Measurements from ENCODE around the gene PTPRU.

Gene PTPRU

GRCh38 chr1:29258976-29259801 lies 22.9 kb downstream of the PTPRU start:
- peak overlapping the region; percentile 62 for H3K4me2 ChIP-seq (ENCODE audit: low read depth, low read length)

GRCh38 chr1:29259802-29260441 lies 23.6 kb downstream of the PTPRU start:
- H3K27ac ChIP-seq (ENCODE audit: low read length) = no peak overlapping the region
- no peaks in the 10 kb centered on the region for H3K9me3 ChIP-seq (replicated peaks; ENCODE audit: insufficient read depth, low read length)
- H3F3A ChIP-seq (ENCODE audit: insufficient read depth, low read length) = no peaks in the 10 kb centered on the region
- TF ChIP-seq CTCF (IDR thresholded peaks at IDR 0.05; ENCODE audit: low read length) = no peak
- no peak for TF ChIP-seq EZH2 (optimal IDR thresholded peaks at IDR 0.05; ENCODE audit: low read depth, low read length)
- no peak for TF ChIP-seq EZH2phosphoT487 (IDR thresholded peaks at IDR 0.05; ENCODE audit: low read length)
- no peaks in the 10 kb centered on the region for H4K20me1 ChIP-seq (ENCODE audit: insufficient read depth, low read length)
- no peaks in the 10 kb centered on the region for H3K36me3 ChIP-seq (replicated peaks; ENCODE audit: insufficient read depth, low read length)
- H2AFZ ChIP-seq (ENCODE audit: low read length) = no peak overlapping the region
- peaks cover 88% of the 10 kb centered on the region for H3K27me3 ChIP-seq (replicated peaks; ENCODE audit: insufficient read depth, low read length)
- no peak for DNase-seq
- peak overlapping the region; percentile 62 for H3K4me2 ChIP-seq (ENCODE audit: low read depth, low read length)
- peak overlapping the region; percentile 29; the same call in 1 of the 2 replicates for H3K4me3 ChIP-seq (ENCODE audit: low read length)
- no peak overlapping the region for H3K9ac ChIP-seq (ENCODE audit: low read length)
- H3K9me2 ChIP-seq (replicated peaks; ENCODE audit: insufficient read depth, low read length) = no peaks in the 10 kb centered on the region
- no peaks in the 10 kb centered on the region for H3K79me2 ChIP-seq (ENCODE audit: low read length)
- H3K4me1 ChIP-seq (ENCODE audit: low read length) = no peaks in the 10 kb centered on the region

More at GRCh38 chr1:29258976-29259801, 22.9 kb downstream of the PTPRU start:
- H3K4me1 ChIP-seq (ENCODE audit: low read length) = no peaks in the 10 kb centered on the region
- no peak overlapping the region for H3K27ac ChIP-seq (ENCODE audit: low read length)
- peak overlapping the region; percentile 29; the same call in 1 of the 2 replicates for H3K4me3 ChIP-seq (ENCODE audit: low read length)
- no peaks in the 10 kb centered on the region for H3K79me2 ChIP-seq (ENCODE audit: low read length)
- no peak for DNase-seq
- no peaks in the 10 kb centered on the region for H3K9me3 ChIP-seq (replicated peaks; ENCODE audit: insufficient read depth, low read length)
- no peaks in the 10 kb centered on the region for H3F3A ChIP-seq (ENCODE audit: insufficient read depth, low read length)
- H3K27me3 ChIP-seq (replicated peaks; ENCODE audit: insufficient read depth, low read length) = peaks cover 88% of the 10 kb centered on the region
- H3K9ac ChIP-seq (ENCODE audit: low read length) = no peak overlapping the region
- H2AFZ ChIP-seq (ENCODE audit: low read length) = no peak overlapping the region
- no peaks in the 10 kb centered on the region for H3K9me2 ChIP-seq (replicated peaks; ENCODE audit: insufficient read depth, low read length)
- no peaks in the 10 kb centered on the region for H3K36me3 ChIP-seq (replicated peaks; ENCODE audit: insufficient read depth, low read length)
- H4K20me1 ChIP-seq (ENCODE audit: insufficient read depth, low read length) = no peaks in the 10 kb centered on the region
- TF ChIP-seq EZH2phosphoT487 (IDR thresholded peaks at IDR 0.05; ENCODE audit: low read length) (no peak), CTCF (IDR thresholded peaks at IDR 0.05; ENCODE audit: low read length) (no peak), EZH2 (optimal IDR thresholded peaks at IDR 0.05; ENCODE audit: low read depth, low read length) (no peak)

DNA sequence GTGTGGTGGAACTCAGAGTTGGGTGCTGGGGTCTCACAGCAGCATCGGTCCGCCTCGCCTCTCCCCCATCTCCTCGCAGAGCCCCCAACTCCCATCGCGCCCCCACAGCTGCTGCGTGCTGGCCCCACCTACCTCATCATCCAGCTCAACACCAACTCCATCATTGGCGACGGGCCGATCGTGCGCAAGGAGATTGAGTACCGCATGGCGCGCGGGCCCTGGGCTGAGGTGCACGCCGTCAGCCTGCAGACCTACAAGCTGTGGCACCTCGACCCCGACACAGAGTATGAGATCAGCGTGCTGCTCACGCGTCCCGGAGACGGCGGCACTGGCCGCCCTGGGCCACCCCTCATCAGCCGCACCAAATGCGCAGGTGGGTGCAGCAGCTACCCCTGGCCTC lies 24.2 kb downstream of the PTPRU start:
- Histone ChIP-seq H3K9ac (ENCODE audit: low read length) (no peak overlapping the region), H2AFZ (ENCODE audit: low read length) (no peak overlapping the region), H4K20me1 (ENCODE audit: insufficient read depth, low read length) (no peaks in the 10 kb centered on the region), H3K27me3 (replicated peaks; ENCODE audit: insufficient read depth, low read length) (peaks cover 90% of the 10 kb centered on the region), H3K79me2 (ENCODE audit: low read length) (no peaks in the 10 kb centered on the region), H3K27ac (ENCODE audit: low read length) (no peak overlapping the region), H3K9me2 (replicated peaks; ENCODE audit: insufficient read depth, low read length) (no peaks in the 10 kb centered on the region), H3K4me1 (ENCODE audit: low read length) (no peaks in the 10 kb centered on the region), H3K9me3 (replicated peaks; ENCODE audit: insufficient read depth, low read length) (no peaks in the 10 kb centered on the region), H3K4me3 (ENCODE audit: low read length) (no peak overlapping the region), H3K36me3 (replicated peaks; ENCODE audit: insufficient read depth, low read length) (no peaks in the 10 kb centered on the region), H3F3A (ENCODE audit: insufficient read depth, low read length) (no peaks in the 10 kb centered on the region), H3K4me2 (ENCODE audit: low read depth, low read length) (no peak overlapping the region)
- TF ChIP-seq EZH2phosphoT487 (IDR thresholded peaks at IDR 0.05; ENCODE audit: low read length) (no peak), CTCF (IDR thresholded peaks at IDR 0.05; ENCODE audit: low read length) (no peak), EZH2 (optimal IDR thresholded peaks at IDR 0.05; ENCODE audit: low read depth, low read length) (no peak)
- DNase-seq = no peak
